ENCODE results near the gene MYO5A.

Gene MYO5A

DNA sequence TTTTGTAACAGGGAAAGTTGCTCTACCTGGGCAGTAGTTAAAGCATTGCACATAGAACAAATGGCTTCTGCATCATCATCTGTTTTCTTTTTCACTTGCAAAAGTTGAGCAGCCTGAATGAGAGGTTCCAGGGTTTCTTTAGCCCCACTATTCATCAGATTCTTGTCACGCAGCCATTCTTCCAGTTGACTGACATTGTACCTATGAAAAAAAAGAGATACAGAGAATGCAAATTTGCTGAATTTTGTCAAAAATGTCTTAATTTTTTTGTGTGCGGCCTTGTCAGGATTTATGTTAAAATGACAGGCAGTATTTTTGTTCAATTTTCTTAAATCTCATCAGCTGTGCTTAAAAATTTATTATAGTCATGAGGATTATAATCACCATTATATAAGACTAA lies 211.7 kb downstream of the MYO5A start:
- Histone ChIP-seq H3K27me3 (ENCODE audit: control insufficient read depth, insufficient read depth, low read length) (no peaks in the 10 kb centered on the region), H3K36me3 (ENCODE audit: insufficient read depth, low read length) (peaks cover 46% of the 10 kb centered on the region), H3K4me1 (ENCODE audit: control insufficient read depth, insufficient read depth, low read length) (no peaks in the 10 kb centered on the region)

GRCh38 chr15:52309154-52309548 lies 219.5 kb downstream of the MYO5A start:
- H3K36me3 ChIP-seq (ENCODE audit: insufficient read depth, low read length) = peaks cover 14% of the 10 kb centered on the region
- H3K4me1 ChIP-seq (ENCODE audit: control insufficient read depth, insufficient read depth, low read length) = peaks cover 21% of the 10 kb centered on the region
- H3K4me2 ChIP-seq (ENCODE audit: low read length) = no peak overlapping the region
- H3K9me3 ChIP-seq (replicated peaks; ENCODE audit: low read length) = no peaks in the 10 kb centered on the region
- H3K27me3 ChIP-seq (ENCODE audit: control insufficient read depth, insufficient read depth, low read length) = no peaks in the 10 kb centered on the region
- no peak overlapping the region for H3K9ac ChIP-seq (ENCODE audit: low read depth, low read length)
- no peak overlapping the region for H3K4me3 ChIP-seq (ENCODE audit: low read length)

More for the DNA sequence above, 211.7 kb downstream of the MYO5A start:
- no peak overlapping the region for H3K4me2 ChIP-seq (ENCODE audit: low read length)
- H3K9ac ChIP-seq (ENCODE audit: low read depth, low read length) = no peak overlapping the region
- H3K4me3 ChIP-seq (ENCODE audit: low read length) = no peak overlapping the region
- H3K9me3 ChIP-seq (replicated peaks; ENCODE audit: low read length) = no peaks in the 10 kb centered on the region

DNA sequence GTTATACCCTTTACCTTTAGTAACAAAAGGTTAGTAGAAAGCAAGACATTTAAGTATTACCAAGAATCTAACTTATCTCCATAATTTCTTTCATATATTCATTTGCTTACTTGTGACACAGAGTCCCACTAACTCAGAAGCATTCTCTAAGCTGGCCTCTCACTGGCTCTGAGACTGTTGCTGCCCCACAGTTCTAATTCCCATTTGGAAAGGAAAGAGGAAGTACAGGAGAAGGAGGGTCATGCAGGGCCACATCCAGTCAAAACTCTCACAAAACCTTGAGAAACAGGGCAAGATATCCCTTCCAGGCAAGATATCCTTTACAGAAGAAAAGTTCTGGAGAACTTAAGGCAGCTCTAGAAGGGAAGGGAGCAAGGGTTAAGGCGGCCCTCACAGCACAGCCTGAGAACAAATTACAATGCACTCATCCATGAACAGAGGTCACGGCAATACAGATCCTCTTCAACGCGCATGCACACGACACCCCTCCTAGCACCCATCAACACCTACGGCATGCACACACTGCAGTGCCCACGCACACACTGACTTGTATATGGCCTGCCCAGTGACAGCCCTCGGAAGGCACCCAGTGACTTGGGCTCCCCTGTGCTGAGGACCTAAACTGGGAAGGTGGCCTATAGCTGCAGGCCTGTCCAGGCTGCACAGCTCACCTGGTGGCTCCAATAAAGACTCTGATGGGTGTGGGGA lies 220.1 kb downstream of the MYO5A start:
- no peak overlapping the region for H3K4me3 ChIP-seq (ENCODE audit: low read length)
- H3K36me3 ChIP-seq (ENCODE audit: insufficient read depth, low read length) = peaks cover 10% of the 10 kb centered on the region
- H3K9me3 ChIP-seq (replicated peaks; ENCODE audit: low read length) = no peaks in the 10 kb centered on the region
- no peaks in the 10 kb centered on the region for H3K27me3 ChIP-seq (ENCODE audit: control insufficient read depth, insufficient read depth, low read length)
- no peak overlapping the region for H3K9ac ChIP-seq (ENCODE audit: low read depth, low read length)
- no peak overlapping the region for H3K4me2 ChIP-seq (ENCODE audit: low read length)
- H3K4me1 ChIP-seq (ENCODE audit: control insufficient read depth, insufficient read depth, low read length) = peaks cover 21% of the 10 kb centered on the region

DNA sequence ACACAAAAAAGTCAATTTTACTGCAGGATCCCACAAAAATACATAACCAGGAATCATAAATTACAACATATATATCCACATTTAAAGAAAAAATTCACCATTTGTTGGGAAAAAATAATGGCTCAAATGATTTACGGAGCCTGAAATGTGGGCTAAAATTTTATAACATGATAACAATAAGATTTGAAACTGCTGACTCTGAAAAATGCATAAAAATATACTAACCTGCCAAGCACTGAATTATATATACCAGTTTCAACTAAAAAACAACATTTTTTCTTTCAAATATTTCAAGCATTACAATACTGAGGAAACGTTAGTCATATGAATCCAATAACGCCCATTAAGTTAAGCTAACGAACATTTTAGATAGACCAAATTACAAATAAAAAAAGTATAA lies 220.8 kb downstream of the MYO5A start:
- Histone ChIP-seq H3K27me3 (ENCODE audit: control insufficient read depth, insufficient read depth, low read length) (no peaks in the 10 kb centered on the region), H3K9ac (ENCODE audit: low read depth, low read length) (no peak overlapping the region), H3K9me3 (replicated peaks; ENCODE audit: low read length) (no peaks in the 10 kb centered on the region), H3K4me3 (ENCODE audit: low read length) (no peak overlapping the region), H3K4me1 (ENCODE audit: control insufficient read depth, insufficient read depth, low read length) (peaks cover 21% of the 10 kb centered on the region), H3K36me3 (ENCODE audit: insufficient read depth, low read length) (peaks cover 3% of the 10 kb centered on the region), H3K4me2 (ENCODE audit: low read length) (no peak overlapping the region)

GRCh38 chr15:52306270-52306669 lies 222.4 kb downstream of the MYO5A start:
- Histone ChIP-seq H3K9ac (ENCODE audit: low read depth, low read length) (no peak overlapping the region), H3K9me3 (replicated peaks; ENCODE audit: low read length) (no peaks in the 10 kb centered on the region), H3K36me3 (ENCODE audit: insufficient read depth, low read length) (no peaks in the 10 kb centered on the region), H3K27me3 (ENCODE audit: control insufficient read depth, insufficient read depth, low read length) (no peaks in the 10 kb centered on the region), H3K4me1 (ENCODE audit: control insufficient read depth, insufficient read depth, low read length) (peaks cover 21% of the 10 kb centered on the region), H3K4me3 (ENCODE audit: low read length) (no peak overlapping the region), H3K4me2 (ENCODE audit: low read length) (no peak overlapping the region)

GRCh38 chr15:52303093-52303772 lies 225.4 kb downstream of the MYO5A start:
- H3K4me2 ChIP-seq (ENCODE audit: low read length) = no peak overlapping the region
- no peak overlapping the region for H3K9ac ChIP-seq (ENCODE audit: low read depth, low read length)
- peaks cover 12% of the 10 kb centered on the region for H3K4me1 ChIP-seq (ENCODE audit: control insufficient read depth, insufficient read depth, low read length)
- no peak overlapping the region for H3K4me3 ChIP-seq (ENCODE audit: low read length)
- no peaks in the 10 kb centered on the region for H3K9me3 ChIP-seq (replicated peaks; ENCODE audit: low read length)
- H3K27me3 ChIP-seq (ENCODE audit: control insufficient read depth, insufficient read depth, low read length) = no peaks in the 10 kb centered on the region
- H3K36me3 ChIP-seq (ENCODE audit: insufficient read depth, low read length) = no peaks in the 10 kb centered on the region

DNA sequence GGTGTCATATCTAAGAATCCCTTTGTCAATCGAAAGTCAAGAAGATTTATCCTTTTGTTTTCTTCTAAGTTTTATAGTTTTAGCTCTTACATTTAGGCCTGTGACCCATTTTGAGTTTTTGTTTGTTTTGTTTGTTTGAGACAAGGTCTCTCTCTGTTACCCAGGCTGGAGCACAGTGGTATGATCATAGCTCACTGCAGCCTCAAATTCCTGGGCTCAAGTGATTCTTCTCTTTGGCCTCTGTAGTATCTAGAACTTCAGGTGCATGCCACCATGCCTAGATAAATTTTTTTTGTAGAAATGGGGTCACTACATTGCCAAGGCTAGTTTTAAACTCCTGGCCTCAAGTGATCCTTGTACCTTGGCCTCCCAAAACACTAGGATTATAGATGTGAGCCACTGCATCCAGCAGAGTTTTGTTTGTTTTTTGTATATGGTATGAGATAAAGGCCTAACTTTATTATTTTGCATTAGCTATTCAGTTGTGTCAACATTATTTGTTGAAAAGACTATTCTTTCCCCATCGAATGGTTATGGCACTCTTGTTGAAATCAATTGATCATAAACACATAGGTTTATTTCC lies 227.3 kb downstream of the MYO5A start:
- Histone ChIP-seq H3K9me3 (replicated peaks; ENCODE audit: low read length) (no peaks in the 10 kb centered on the region), H3K4me2 (ENCODE audit: low read length) (no peak overlapping the region), H3K9ac (ENCODE audit: low read depth, low read length) (no peak overlapping the region)

DNA sequence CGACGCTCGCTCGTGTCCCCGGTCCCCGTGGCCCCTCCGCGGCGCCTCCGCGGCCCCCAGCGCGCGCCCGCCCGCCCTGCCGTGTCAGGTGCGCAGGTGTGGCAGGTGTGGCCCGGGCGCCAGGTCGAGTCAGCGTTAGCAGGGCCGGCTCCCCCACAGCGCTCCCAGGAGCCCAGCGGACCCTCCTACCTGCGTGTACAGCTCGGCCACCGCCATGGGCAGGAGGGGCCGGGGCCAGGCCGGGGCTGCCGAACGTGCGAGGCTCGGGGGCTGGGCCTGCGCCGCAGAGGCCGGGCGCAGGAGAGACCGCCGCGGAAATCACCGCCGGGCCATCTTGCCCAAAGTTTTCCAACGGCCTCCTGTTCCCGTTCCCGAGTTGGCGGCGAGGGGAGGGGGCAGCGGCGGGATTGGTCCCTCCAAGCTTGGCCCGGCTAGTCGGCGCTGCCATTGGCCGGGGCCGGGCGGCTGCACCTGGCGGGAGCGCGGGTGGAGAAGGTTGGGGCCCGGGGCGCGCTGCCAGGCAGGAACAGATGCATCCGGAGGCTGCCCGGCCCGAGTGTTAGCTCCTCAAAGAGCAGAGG lies 233.2 kb downstream of the MYO5A start, which contains the start of gene MYO5C:
TSS of gene MYO5C (minus strand) at position 384 of the 581 bp plus-strand sequence. CDS start at position 216, 168 bp downstream.
- Histone ChIP-seq H3K9me3 (replicated peaks; ENCODE audit: low read length) (no peaks in the 10 kb centered on the region), H3K4me2 (ENCODE audit: low read length) (peak within 1 kb of the TSS; percentile 87), H3K9ac (ENCODE audit: low read depth, low read length) (no peak within 1 kb of the TSS), H3K4me3 (ENCODE audit: low read length) (peak within 1 kb of the TSS; percentile 67), H3K36me3 (ENCODE audit: insufficient read depth, low read length) (no peaks in the 10 kb centered on the region), H3K27me3 (ENCODE audit: control insufficient read depth, insufficient read depth, low read length) (peaks cover 47% of the 10 kb centered on the region), H3K4me1 (ENCODE audit: control insufficient read depth, insufficient read depth, low read length) (peaks cover 12% of the 10 kb centered on the region)

More for the DNA sequence above, 227.3 kb downstream of the MYO5A start:
- peaks cover 5% of the 10 kb centered on the region for H3K4me1 ChIP-seq (ENCODE audit: control insufficient read depth, insufficient read depth, low read length)
- H3K27me3 ChIP-seq (ENCODE audit: control insufficient read depth, insufficient read depth, low read length) = no peaks in the 10 kb centered on the region
- H3K4me3 ChIP-seq (ENCODE audit: low read length) = no peak overlapping the region
- H3K36me3 ChIP-seq (ENCODE audit: insufficient read depth, low read length) = no peaks in the 10 kb centered on the region

DNA sequence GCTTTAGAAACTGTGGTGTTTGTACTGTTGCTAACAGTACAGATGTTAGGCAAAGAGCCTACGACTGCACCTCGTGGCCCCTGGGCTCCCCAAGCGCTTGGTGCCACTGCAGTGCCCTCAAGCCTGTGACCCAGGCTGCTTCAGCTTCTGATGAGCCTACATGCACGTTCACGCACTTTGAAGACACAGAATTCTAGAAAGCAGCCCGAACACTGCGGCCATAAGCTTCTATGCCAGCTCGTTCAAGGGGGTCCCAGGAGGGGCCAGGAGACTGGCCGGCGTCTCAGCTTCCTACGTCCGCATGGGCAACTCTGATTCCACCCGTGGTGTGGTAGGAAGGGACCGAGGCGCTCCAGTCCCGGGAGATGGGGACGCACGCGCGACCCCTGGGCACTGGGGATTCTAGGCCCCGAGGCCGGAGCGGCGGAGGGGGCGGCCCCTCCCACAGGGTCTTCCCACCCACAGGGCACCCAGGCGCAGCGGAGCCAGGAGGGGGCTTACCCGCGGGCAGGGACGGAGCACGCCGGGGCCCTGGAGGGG lies 233.7 kb downstream of the MYO5A start:
- H3K9ac ChIP-seq (ENCODE audit: low read depth, low read length) = no peak overlapping the region
- H3K27me3 ChIP-seq (ENCODE audit: control insufficient read depth, insufficient read depth, low read length) = peaks cover 47% of the 10 kb centered on the region
- peaks cover 12% of the 10 kb centered on the region for H3K4me1 ChIP-seq (ENCODE audit: control insufficient read depth, insufficient read depth, low read length)
- H3K4me3 ChIP-seq (ENCODE audit: low read length) = peak overlapping the region; percentile 67
- H3K4me2 ChIP-seq (ENCODE audit: low read length) = peak overlapping the region; percentile 87
- no peaks in the 10 kb centered on the region for H3K9me3 ChIP-seq (replicated peaks; ENCODE audit: low read length)
- no peaks in the 10 kb centered on the region for H3K36me3 ChIP-seq (ENCODE audit: insufficient read depth, low read length)

- Histone ChIP-seq H3K4me1 (ENCODE audit: control insufficient read depth, insufficient read depth, low read length) (peaks cover 17% of the 10 kb centered on the region), H3K9ac (ENCODE audit: low read depth, low read length) (no peak overlapping the region), H3K27me3 (ENCODE audit: control insufficient read depth, insufficient read depth, low read length) (peaks cover 47% of the 10 kb centered on the region), H3K4me2 (ENCODE audit: low read length) (no peak overlapping the region), H3K9me3 (replicated peaks; ENCODE audit: low read length) (no peaks in the 10 kb centered on the region), H3K4me3 (ENCODE audit: low read length) (no peak overlapping the region), H3K36me3 (ENCODE audit: insufficient read depth, low read length) (no peaks in the 10 kb centered on the region)
Measured at GRCh38 chr15:52292780-52293392, 235.8 kb downstream of the MYO5A start.

DNA sequence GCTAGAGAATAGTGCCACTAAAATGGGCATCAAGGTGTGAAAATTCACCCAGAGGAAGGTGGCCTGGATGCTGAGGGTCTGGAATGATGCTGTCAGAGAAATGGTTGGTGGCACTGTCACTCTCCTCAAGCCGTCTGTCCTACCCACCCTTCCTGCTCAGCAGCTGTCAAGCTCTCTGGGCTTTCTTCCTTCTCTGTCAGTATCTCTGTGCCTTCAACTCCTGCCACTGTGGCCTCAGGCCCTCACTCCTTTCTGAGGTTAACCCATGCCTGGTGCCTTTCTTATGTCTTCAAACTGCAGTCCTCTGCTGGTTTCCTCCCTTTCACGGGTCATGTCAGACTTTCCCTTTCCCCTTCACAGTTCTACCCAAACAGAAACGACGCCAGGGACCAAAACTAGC lies 237.5 kb downstream of the MYO5A start:
- H3K9ac ChIP-seq (ENCODE audit: low read depth, low read length) = no peak overlapping the region
- peaks cover 46% of the 10 kb centered on the region for H3K27me3 ChIP-seq (ENCODE audit: control insufficient read depth, insufficient read depth, low read length)
- H3K4me1 ChIP-seq (ENCODE audit: control insufficient read depth, insufficient read depth, low read length) = peaks cover 17% of the 10 kb centered on the region
- H3K9me3 ChIP-seq (replicated peaks; ENCODE audit: low read length) = no peaks in the 10 kb centered on the region
- H3K4me2 ChIP-seq (ENCODE audit: low read length) = no peak overlapping the region
- H3K4me3 ChIP-seq (ENCODE audit: low read length) = no peak overlapping the region
- H3K36me3 ChIP-seq (ENCODE audit: insufficient read depth, low read length) = no peaks in the 10 kb centered on the region

All from skeletal muscle satellite cell (primary cell).